Small intestine (tissue), 16 donors: ENCODE results near the gene SOX14. TPM values are rescaled to one million over a fixed set of nuclear protein-coding genes. Genes with fewer than 3 reads are reported as not detected.

Source experiments
- DNase-seq, 2 donors: peaks; one replicate each; pipeline versions ENCODE4 v3.0.0 to v3.0.0-alpha.2; 2013
- FAIRE-seq: peaks from 2 replicates; lab custom pipeline; 2012; peaks lifted over from hg19 to GRCh38; lab: Jason Lieb, UNC
- H3K27ac ChIP-seq, 3 donors: one replicate each; pipeline ENCODE4 v1.5.1; 2013; ENCODE audit warnings: low read length in 2 of 3, mild to moderate bottlenecking in 2 of 3, control low read depth in 1 of 3, inconsistent platforms in 1 of 3, low read depth in 1 of 3, moderate library complexity in 1 of 3
- H3K27me3 ChIP-seq, 3 donors: one replicate each; pipeline ENCODE4 v1.6.1; 2013; ENCODE audit warnings: low read length in 3 of 3, inconsistent platforms in 1 of 3; ENCODE audit not compliant: control insufficient read depth in 3 of 3, insufficient read depth in 3 of 3
- H3K36me3 ChIP-seq, 3 donors: one replicate each; pipeline ENCODE4 v1.6.1; 2013; ENCODE audit warnings: low read length in 3 of 3, inconsistent platforms in 1 of 3, low read depth in 1 of 3, mild to moderate bottlenecking in 1 of 3, moderate library complexity in 1 of 3; ENCODE audit not compliant: control insufficient read depth in 3 of 3, insufficient read depth in 2 of 3
- H3K4me1 ChIP-seq, 3 donors: one replicate each; pipeline ENCODE4 v1.6.1; 2013; ENCODE audit warnings: low read length in 2 of 3, inconsistent platforms in 1 of 3, low read depth in 1 of 3, mild to moderate bottlenecking in 1 of 3, moderate library complexity in 1 of 3; ENCODE audit not compliant: control insufficient read depth in 3 of 3, insufficient read depth in 2 of 3
- H3K4me3 ChIP-seq, 3 donors: one replicate each; pipeline ENCODE4 v1.5.1; 2013; ENCODE audit warnings: low read length in 3 of 3, control low read depth in 1 of 3, inconsistent platforms in 1 of 3, low read depth in 1 of 3, mild to moderate bottlenecking in 1 of 3, moderate library complexity in 1 of 3
- H3K9me3 ChIP-seq, 2 donors: one replicate each; pipeline ENCODE4 v1.6.1; 2013; ENCODE audit warnings: low read depth in 1 of 2, low read length in 1 of 2; ENCODE audit not compliant: control insufficient read depth in 2 of 2, insufficient read depth in 1 of 2
- WGBS, 3 donors: extraction: QIAGEN DNeasy Blood & Tissue Kit; methylation state at CpG; one replicate each; pipeline ENCODE4 v1.1.7; 2013; 5-methylcytosine and 5-hydroxymethylcytosine counted together
- long read RNA-seq, 10 donors: transcript quantifications; one replicate each; lab custom pipeline, GENCODE V29; 2026
- polyA plus RNA-seq, 4 donors: library from polyadenylated mRNA; stranded (reverse) in 3 of 4; unstranded in 1 of 4; fragments of 200-250 nt in 3 of 4; fragments of 120-200 nt in 1 of 4; gene quantifications; one replicate each; pipeline versions ENCODE4 v1.2.1 to v1.2.3, GENCODE V29; 2013
- donor health status: healthy with polysubstance abuse.
- donor health status: control.
- donor health status: control.
- donor health status: Bipolar disorder and iron deficiency.
- donor health status: healthy.

SOX14 gene
- not detected for polyA plus RNA-seq
- long read RNA-seq, donor 1, result 0 reads
- long read RNA-seq, donor 2, result 0 reads
- long read RNA-seq, donor 3, result 0 reads
- long read RNA-seq, donor 4, result 0 reads
- long read RNA-seq, donor 5, result 0 reads
- long read RNA-seq, donor 6, result 0 reads
- long read RNA-seq, donor 7, result 0 reads
- long read RNA-seq, donor 8, result 0 reads
- long read RNA-seq, donor 9, result 0 reads
- long read RNA-seq, donor 10, result 0 reads

- H3K27ac ChIP-seq, result no peak within 1 kb of the TSS
- FAIRE-seq (no peak), DNase-seq (peak; percentile 43 to 46)
- peaks cover 0 to 13% (median 5%) of the 10 kb centered on the region in 3 donors for H3K4me1 ChIP-seq
- WGBS, 3 donors, result 1 to 2% (median 2%) methylated on average over 30 of the region's 30 CpGs
- peak within 1 kb of the TSS in 1 of 3 donors; percentile 34 for H3K4me3 ChIP-seq
- H3K9me3 ChIP-seq, result no peaks in the 10 kb centered on the region
- peaks cover 28 to 93% (median 69%) of the 10 kb centered on the region in 3 donors for H3K27me3 ChIP-seq
- no peaks in the 10 kb centered on the region for H3K36me3 ChIP-seq
These were observed at the start of gene SOX14 for GRCh38 chr3:137764001-137764433. SOX14 (plus strand) TSS chr3:137764315; CDS start chr3:137764785, 470 bp downstream.

DNA sequence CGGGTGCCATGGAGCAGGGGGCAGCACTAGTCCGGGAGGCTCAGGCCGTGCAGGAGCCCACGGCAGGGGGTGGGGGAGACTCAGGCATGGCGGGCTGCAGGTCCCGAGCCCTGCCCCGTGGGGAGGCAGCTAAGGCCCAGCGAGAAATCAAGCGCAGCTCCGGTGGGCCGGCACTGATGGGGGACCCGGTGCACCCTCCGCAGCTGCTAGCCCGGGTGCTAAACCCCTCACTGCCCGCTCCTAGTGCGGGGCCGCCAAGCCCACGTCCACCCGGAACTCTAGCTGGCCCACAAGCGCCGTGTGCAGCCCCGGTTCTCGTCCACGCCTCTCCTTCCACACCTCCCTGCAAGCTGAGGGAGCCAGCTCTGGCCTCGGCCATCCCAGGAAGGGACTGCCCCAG is 49.6 kb upstream of the SOX14 start:
- WGBS, 3 donors, result 92 to 95% (median 93%) methylated on average over 24 to 25 of the region's 25 CpGs
- Histone ChIP-seq H3K27ac (no peak overlapping the region), H3K36me3 (no peaks in the 10 kb centered on the region), H3K4me1 (no peaks in the 10 kb centered on the region), H3K27me3 (no peaks in the 10 kb centered on the region), H3K9me3 (no peaks in the 10 kb centered on the region), H3K4me3 (no peak overlapping the region)
- no peak for DNase-seq
- no peak for FAIRE-seq

DNA sequence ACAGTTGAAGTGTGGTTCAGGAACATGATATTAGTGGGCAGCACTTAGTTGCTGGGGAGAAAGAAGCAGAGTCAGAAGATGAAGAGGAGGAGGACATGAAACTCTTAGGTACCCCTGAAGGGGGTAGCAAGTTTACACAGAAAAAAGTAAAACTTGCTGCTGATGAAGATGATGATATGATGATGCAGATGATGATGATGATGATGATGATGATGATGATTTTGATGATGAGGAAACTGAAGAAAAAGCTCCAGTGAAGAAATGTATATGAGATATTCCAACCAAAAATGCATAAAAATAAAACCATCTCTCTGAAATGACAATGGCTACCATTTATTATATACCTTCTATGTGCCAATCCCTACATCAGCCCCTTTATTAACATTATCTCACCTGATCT is 39.9 kb upstream of the SOX14 start:
- DNase-seq (no peak), FAIRE-seq (no peak)
- H3K4me1 ChIP-seq, result no peaks in the 10 kb centered on the region
- H3K27ac ChIP-seq, result no peak overlapping the region
- H3K9me3 ChIP-seq, result no peaks in the 10 kb centered on the region
- H3K36me3 ChIP-seq, result no peaks in the 10 kb centered on the region
- H3K27me3 ChIP-seq, result peaks cover 0 to 3% (median 0%) of the 10 kb centered on the region in 3 donors
- H3K4me3 ChIP-seq, result no peak overlapping the region

DNA sequence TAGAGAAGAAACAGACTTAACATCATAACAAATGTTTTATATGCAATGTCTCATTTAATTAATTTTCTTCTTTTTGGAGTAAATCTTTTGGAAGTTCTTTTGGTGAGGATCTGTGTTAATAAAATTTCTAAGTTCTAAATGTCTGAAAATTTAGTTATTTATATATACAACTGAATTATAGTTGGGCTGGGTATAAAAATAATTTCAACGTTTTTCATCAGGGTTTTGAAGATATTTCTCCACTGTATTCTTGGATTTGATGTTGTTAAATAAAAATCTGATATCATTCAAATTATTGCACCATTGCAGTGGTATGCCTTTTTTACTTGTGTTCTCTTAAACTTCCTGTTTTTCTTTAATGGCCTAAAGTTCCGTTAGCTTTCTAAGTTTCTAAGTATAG is 26.9 kb upstream of the SOX14 start:
- Histone ChIP-seq H3K9me3 (peaks cover 0 to 11% of the 10 kb centered on the region in 2 donors), H3K36me3 (no peaks in the 10 kb centered on the region), H3K4me3 (no peak overlapping the region), H3K27me3 (no peaks in the 10 kb centered on the region), H3K4me1 (no peaks in the 10 kb centered on the region), H3K27ac (no peak overlapping the region)
- DNase-seq, result no peak
- 65 to 77% (median 72%) methylated on average over 2 of the region's 2 CpGs for WGBS, 3 donors
- no peak for FAIRE-seq

GRCh38 chr3:137738710-137739109 is 25.4 kb upstream of the SOX14 start:
- FAIRE-seq (no peak), DNase-seq (no peak)
- Histone ChIP-seq H3K4me1 (no peaks in the 10 kb centered on the region), H3K27me3 (no peaks in the 10 kb centered on the region), H3K27ac (no peak overlapping the region), H3K36me3 (no peaks in the 10 kb centered on the region), H3K4me3 (no peak overlapping the region), H3K9me3 (peaks cover 0 to 11% of the 10 kb centered on the region in 2 donors)

DNA sequence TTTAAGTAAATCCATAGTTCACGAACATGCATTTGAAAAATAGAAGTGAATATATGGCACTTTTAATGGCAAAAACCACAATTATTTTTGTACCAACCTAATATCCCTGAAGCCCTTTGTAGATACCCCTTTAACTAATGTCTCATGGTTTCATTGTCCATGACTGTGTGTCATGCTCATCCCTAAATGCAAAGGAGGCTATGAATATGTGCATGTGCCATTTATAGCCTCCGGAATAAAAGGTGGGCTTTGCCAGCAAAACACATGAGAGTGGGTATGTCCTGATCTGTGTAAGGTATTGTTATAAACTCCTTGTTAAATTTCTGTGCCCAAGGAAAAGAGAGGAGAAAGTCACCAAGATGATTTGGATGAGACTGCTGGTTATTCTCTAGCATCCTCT is 20.5 kb upstream of the SOX14 start:
- Histone ChIP-seq H3K4me1 (no peaks in the 10 kb centered on the region), H3K27ac (no peak overlapping the region), H3K4me3 (no peak overlapping the region), H3K36me3 (no peaks in the 10 kb centered on the region), H3K27me3 (no peaks in the 10 kb centered on the region), H3K9me3 (no peaks in the 10 kb centered on the region)
- DNase-seq (no peak), FAIRE-seq (no peak)
- WGBS, 3 donors, result 73 to 82% (median 76%) methylated on average over 2 of the region's 2 CpGs

GRCh38 chr3:137746808-137747207 is 17.3 kb upstream of the SOX14 start:
- Histone ChIP-seq H3K27me3 (no peaks in the 10 kb centered on the region), H3K27ac (no peak overlapping the region), H3K4me1 (no peaks in the 10 kb centered on the region), H3K4me3 (no peak overlapping the region), H3K36me3 (no peaks in the 10 kb centered on the region), H3K9me3 (no peaks in the 10 kb centered on the region)
- FAIRE-seq (no peak), DNase-seq (no peak)
- 33 to 53% (median 41%) methylated on average over 3 of the region's 3 CpGs for WGBS, 3 donors

DNA sequence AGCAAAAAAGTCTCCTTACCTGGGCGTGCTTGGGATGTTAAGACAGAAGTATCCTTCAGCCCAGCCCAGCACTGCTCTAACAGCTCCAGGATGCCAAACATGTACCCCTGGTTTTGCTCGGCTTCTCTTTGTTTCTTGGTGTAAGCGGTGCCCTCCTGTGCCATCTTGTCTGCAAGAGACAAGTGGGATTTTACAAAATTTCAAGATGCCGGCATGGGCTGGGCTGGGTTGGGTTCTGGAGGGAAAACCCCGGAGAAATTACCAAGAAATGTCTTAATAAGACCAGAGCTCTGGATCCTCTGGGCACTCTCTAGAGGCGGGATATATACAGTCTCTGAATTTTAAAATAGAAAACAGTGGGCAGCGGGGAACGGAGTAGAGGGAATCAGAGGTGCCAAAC is 4.6 kb upstream of the SOX14 start:
- Histone ChIP-seq H3K36me3 (no peaks in the 10 kb centered on the region), H3K9me3 (no peaks in the 10 kb centered on the region), H3K4me3 (no peak overlapping the region), H3K4me1 (peaks cover 0 to 5% (median 5%) of the 10 kb centered on the region in 3 donors), H3K27me3 (peaks cover 23 to 58% (median 32%) of the 10 kb centered on the region in 3 donors), H3K27ac (no peak overlapping the region)
- no peak for DNase-seq
- FAIRE-seq, result no peak
- WGBS, 3 donors, result 28 to 34% (median 30%) methylated on average over 8 of the region's 8 CpGs
